IMR-90 (cell line): Measurements from ENCODE around the gene SLC37A4. TPM values are rescaled to one million over a fixed set of nuclear protein-coding genes. Genes with fewer than 3 reads are reported as not detected.
A peak's percentile ranks its signal among the peaks of the same experiment; 100 is the strongest.

Experiments
- ATAC-seq: fragments of 200-7000 bp; cut with Tn5 transposase; 2 replicates; pipeline ENCODE4 v1.9.1; 2020; ENCODE audit warnings: low read depth, mild to moderate bottlenecking, moderate library complexity
- BruUV-seq: library from RNA; stranded (reverse); fragments of 400-500 nt; replicated peaks from 2 replicates; lab custom pipeline; 2021; lab: Mats Ljungman, UMichigan
- CTCF ChIA-PET: fragments of 300-600 bp; formaldehyde crosslinking; extraction: SDS; loops from one replicate; lab custom pipeline; 2021; ENCODE audit warnings: antibody characterized with exemption; lab: Yijun Ruan, JAX
- POLR2A ChIA-PET: fragments of 300-600 bp; sonication (Branson Sonifier 250); formaldehyde crosslinking; loops from one replicate; lab custom pipeline; 2022; ENCODE audit warnings: antibody characterized with exemption; ENCODE audit not compliant: unreplicated experiment; lab: Charles Lee
- DNase-seq: peaks from one replicate; pipeline ENCODE4 v3.0.0; 2013
- H2AFZ ChIP-seq: replicated peaks from 2 replicates; pipeline ENCODE3; 2013; ENCODE audit warnings: low read length, mild to moderate bottlenecking; ENCODE audit not compliant: poor library complexity
- H2AK5ac ChIP-seq: 2 replicates; pipeline ENCODE4 v1.6.1; 2013; ENCODE audit warnings: low read depth, low read length, inconsistent platforms
- H2AK9ac ChIP-seq: replicated peaks from 2 replicates; pipeline ENCODE3; 2013; ENCODE audit warnings: mild to moderate bottlenecking, low read depth, low read length, moderate library complexity; ENCODE audit not compliant: poor library complexity
- H2BK120ac ChIP-seq: 2 replicates; pipeline ENCODE4 v1.6.1; 2013; ENCODE audit warnings: low read depth, low read length, inconsistent platforms
- H2BK15ac ChIP-seq: 3 replicates; pipeline ENCODE4 v1.6.1; 2013; ENCODE audit warnings: low read depth, low read length, inconsistent platforms
- H2BK20ac ChIP-seq: 2 replicates; pipeline ENCODE4 v1.6.1; 2013; ENCODE audit warnings: low read depth, mild to moderate bottlenecking, inconsistent platforms, low read length, moderate library complexity
- H2BK5ac ChIP-seq: 2 replicates; pipeline ENCODE4 v1.6.1; 2013; ENCODE audit warnings: mild to moderate bottlenecking, low read depth, low read length, inconsistent platforms; ENCODE audit not compliant: poor library complexity, severe bottlenecking
- H3K14ac ChIP-seq: replicated peaks from 2 replicates; pipeline ENCODE4 v1.6.1; 2013; ENCODE audit warnings: low read depth, low read length, inconsistent platforms
- H3K18ac ChIP-seq: 2 replicates; pipeline ENCODE4 v1.6.1; 2013; ENCODE audit warnings: low read depth, low read length, control low read depth
- H3K23ac ChIP-seq: 2 replicates; pipeline ENCODE4 v1.6.1; 2013; ENCODE audit warnings: low read depth, low read length, inconsistent platforms
- H3K27ac ChIP-seq: 2 replicates; pipeline ENCODE4 v1.5.1; 2013; ENCODE audit warnings: mild to moderate bottlenecking, control low read depth, low read length; ENCODE audit not compliant: insufficient read depth
- H3K27me3 ChIP-seq: 2 replicates; pipeline ENCODE4 v1.6.1; 2013; ENCODE audit warnings: low read length; ENCODE audit not compliant: control insufficient read depth, insufficient read depth
- H3K36me3 ChIP-seq: 2 replicates; pipeline ENCODE4 v1.6.1; 2013; ENCODE audit warnings: low read length, mixed read lengths; ENCODE audit not compliant: control insufficient read depth, insufficient read depth
- H3K4ac ChIP-seq: 2 replicates; pipeline ENCODE4 v1.6.1; 2013; ENCODE audit warnings: low read depth, low read length, inconsistent platforms
- H3K4me1 ChIP-seq: 2 replicates; pipeline ENCODE4 v1.6.1; 2013; ENCODE audit warnings: low read length, mixed read lengths; ENCODE audit not compliant: control insufficient read depth, insufficient read depth
- H3K4me2 ChIP-seq: 2 replicates; pipeline ENCODE4 v1.6.1; 2013; ENCODE audit warnings: low read depth, mild to moderate bottlenecking, control low read depth, low read length, moderate library complexity
- H3K4me3 ChIP-seq: 2 replicates; pipeline ENCODE4 v1.5.1; 2013; ENCODE audit warnings: low read depth, mild to moderate bottlenecking, control low read depth, low read length, moderate library complexity; ENCODE audit not compliant: insufficient read depth
- H3K56ac ChIP-seq: 2 replicates; pipeline ENCODE4 v1.6.1; 2013; ENCODE audit warnings: low read length, inconsistent platforms; ENCODE audit not compliant: insufficient read depth; ENCODE audit errors: extremely low read depth
- H3K79me1 ChIP-seq, 2 experiments: 2 replicates each; pipeline ENCODE4 v1.6.1; 2013; ENCODE audit warnings: low read length in 2 of 2, inconsistent platforms in 1 of 2, low read depth in 1 of 2
- H3K9ac ChIP-seq: 2 replicates; pipeline ENCODE4 v1.6.1; 2013; ENCODE audit warnings: low read depth, low read length, control low read depth
- H3K9me1 ChIP-seq: 2 replicates; pipeline ENCODE4 v1.6.1; 2013; ENCODE audit warnings: low read length, inconsistent platforms; ENCODE audit not compliant: insufficient read depth
- H3K9me3 ChIP-seq: 2 replicates; pipeline ENCODE4 v1.6.1; 2013; ENCODE audit warnings: low read length; ENCODE audit not compliant: control insufficient read depth, insufficient read depth
- H4K20me1 ChIP-seq: 2 replicates; pipeline ENCODE4 v1.6.1; 2013; ENCODE audit warnings: low read length, inconsistent platforms; ENCODE audit not compliant: insufficient read depth
- H4K5ac ChIP-seq: 2 replicates; pipeline ENCODE4 v1.6.1; 2013; ENCODE audit warnings: mild to moderate bottlenecking, low read depth, low read length, control low read depth
- H4K8ac ChIP-seq, 2 experiments: 2 replicates each; pipeline ENCODE4 v1.6.1; 2013; ENCODE audit warnings: low read depth in 2 of 2, low read length in 2 of 2, control low read depth in 1 of 2, inconsistent platforms in 1 of 2
- H4K91ac ChIP-seq: 2 replicates; pipeline ENCODE4 v1.6.1; 2013; ENCODE audit warnings: low read depth, low read length, inconsistent platforms; ENCODE audit not compliant: insufficient read depth
- CEBPB ChIP-seq: IDR thresholded peaks from 2 replicates; pipeline ENCODE4 v1.6.1; 2012; ENCODE audit warnings: low read depth, low read length, improper control_type of control experiment
- CHD1 ChIP-seq: IDR thresholded peaks from 2 replicates; pipeline ENCODE4 v1.6.1; 2012; ENCODE audit warnings: low read depth, low read length, improper control_type of control experiment
- FOS ChIP-seq: fragments of 150-350 bp; IDR thresholded peaks from 2 replicates; pipeline ENCODE4 v1.6.1; 2016; ENCODE audit warnings: low read depth, low read length
- MAFK ChIP-seq: IDR thresholded peaks from 2 replicates; pipeline ENCODE4 v1.6.1; 2012; ENCODE audit warnings: low read depth, low read length, improper control_type of control experiment
- MAZ ChIP-seq: IDR thresholded peaks from 2 replicates; pipeline ENCODE4 v1.6.1; 2012; ENCODE audit warnings: low read depth, mild to moderate bottlenecking, low read length, improper control_type of control experiment, moderate library complexity, borderline replicate concordance
- MXI1 ChIP-seq: IDR thresholded peaks from 2 replicates; pipeline ENCODE4 v1.6.1; 2012; ENCODE audit warnings: low read depth, mild to moderate bottlenecking, low read length, moderate library complexity, borderline replicate concordance
- NFE2L2 ChIP-seq: fragments of 150-350 bp; IDR thresholded peaks from 2 replicates; pipeline ENCODE4 v1.6.1; 2016; ENCODE audit warnings: low read depth, mild to moderate bottlenecking, low read length
- POLR2A ChIP-seq: IDR thresholded peaks from 2 replicates; pipeline ENCODE4 v1.6.1; 2012; ENCODE audit warnings: mild to moderate bottlenecking, low read depth, low read length
- RFX5 ChIP-seq: IDR thresholded peaks from 2 replicates; pipeline ENCODE4 v1.8.0; 2012; ENCODE audit warnings: low read depth, mild to moderate bottlenecking, low read length, moderate library complexity
- WGBS, 2 experiments: methylation state at CpG; one replicate each; pipeline versions ENCODE4 v1.1.5 to v1.1.7; 2013; ENCODE audit warnings: missing lambda C conversion rate in 2 of 2; ENCODE audit not compliant: insufficient read length in 1 of 2; ENCODE audit errors: extremely low coverage in 2 of 2; 5-methylcytosine and 5-hydroxymethylcytosine counted together
- dilution Hi-C: fragments of 300-500 bp; cut with HindIII; formaldehyde crosslinking; loops from one replicate; pipeline ENCODE4 v1.14.3; 2018; ENCODE audit warnings: low sequenced_read_pairs; ENCODE audit not compliant: unreplicated experiment
- in situ Hi-C: fragments of 300-500 bp; cut with MboI; formaldehyde crosslinking; loops from 3 replicates; pipeline ENCODE4 v1.14.3; 2019; ENCODE audit warnings: low sequenced_read_pairs, inconsistent platforms, mixed read lengths
- intact Hi-C: fragments of 100-400 bp; cut with micrococcal nuclease; formaldehyde crosslinking; loops from 2 replicates; pipeline ENCODE4 v1.10.0; 2022
- polyA plus RNA-seq, 3 experiments: library from polyadenylated mRNA; depleted of rRNA; stranded (reverse); fragments of >200 nt; gene quantifications; 2 replicates each; pipeline ENCODE4 v1.2.3, GENCODE V29; 2012; ENCODE audit warnings: low replicate concordance in 1 of 3
- total RNA-seq: library from RNA; depleted of rRNA; stranded (reverse); fragments of >200 nt; gene quantifications from 2 replicates; pipeline ENCODE4 v1.2.3, GENCODE V29; 2012
- TF ChIP-seq, protein P1 (sequence below): conservative IDR thresholded peaks from 2 replicates; pipeline ENCODE4 v1.5.1; 2012; ENCODE audit warnings: mild to moderate bottlenecking, low read depth, low read length, improper control_type of control experiment

Gene SLC37A4
- total and polyA plus RNA-seq, 2 of the 4 experiments (the other 2 are of a cell fraction) = 7.5 to 14.3 TPM

DNA sequence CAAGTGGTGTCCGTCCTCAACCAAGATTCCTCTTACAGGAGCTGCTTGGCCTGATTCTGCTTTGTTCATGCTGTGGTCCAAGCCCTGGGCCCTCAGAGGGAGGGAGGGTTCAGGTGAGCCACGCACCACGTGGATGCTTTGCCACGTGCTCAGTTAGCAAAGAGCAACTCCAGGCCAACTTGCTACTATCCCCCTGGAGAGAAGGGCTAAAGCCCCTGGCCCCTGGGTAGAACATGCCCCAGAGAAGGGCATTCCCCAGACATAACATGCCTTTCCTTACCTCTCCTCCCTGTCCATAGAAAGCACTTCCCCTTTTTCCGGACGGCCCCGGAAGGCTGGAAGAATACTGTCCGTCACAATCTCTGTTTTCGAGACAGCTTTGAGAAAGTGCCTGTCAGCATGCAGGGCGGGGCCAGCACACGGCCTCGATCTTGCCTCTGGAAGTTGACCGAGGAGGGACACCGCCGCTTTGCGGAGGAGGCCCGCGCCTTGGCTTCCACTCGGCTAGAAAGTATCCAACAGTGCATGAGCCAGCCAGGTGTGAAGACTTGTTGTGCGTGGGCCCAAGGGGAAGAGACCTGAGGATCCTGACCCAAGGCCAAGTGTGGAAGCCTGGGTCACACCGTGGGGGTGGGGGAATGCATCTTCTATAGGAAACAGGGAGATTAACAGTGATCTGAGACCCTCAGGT is 50.3 kb downstream of the SLC37A4 start:
- no peaks in the 10 kb centered on the region for H4K20me1 ChIP-seq
- H3K4me2 ChIP-seq = no peak overlapping the region
- no peak overlapping the region for H3K14ac ChIP-seq
- in situ Hi-C loops (no loop called here), intact Hi-C loops (no loop called here), dilution Hi-C loops (no loop called here)
- H3K56ac ChIP-seq = no peak overlapping the region
- H4K91ac ChIP-seq = no peak overlapping the region
- H3K23ac ChIP-seq = no peak overlapping the region
- DNase-seq = no peak
- H2BK5ac ChIP-seq = no peak overlapping the region
- WGBS, 2 experiments = 20% methylated on average over 2 of the region's 21 CpGs; no CpG with 5 or more reads in 1 of the 2 experiments
- ATAC-seq = peak; percentile 46
- no peaks in the 10 kb centered on the region for H3K4me1 ChIP-seq
- POLR2A ChIA-PET = no interaction called here
- TF ChIP-seq MXI1 = no peak
- TF ChIP-seq, protein P1, sequence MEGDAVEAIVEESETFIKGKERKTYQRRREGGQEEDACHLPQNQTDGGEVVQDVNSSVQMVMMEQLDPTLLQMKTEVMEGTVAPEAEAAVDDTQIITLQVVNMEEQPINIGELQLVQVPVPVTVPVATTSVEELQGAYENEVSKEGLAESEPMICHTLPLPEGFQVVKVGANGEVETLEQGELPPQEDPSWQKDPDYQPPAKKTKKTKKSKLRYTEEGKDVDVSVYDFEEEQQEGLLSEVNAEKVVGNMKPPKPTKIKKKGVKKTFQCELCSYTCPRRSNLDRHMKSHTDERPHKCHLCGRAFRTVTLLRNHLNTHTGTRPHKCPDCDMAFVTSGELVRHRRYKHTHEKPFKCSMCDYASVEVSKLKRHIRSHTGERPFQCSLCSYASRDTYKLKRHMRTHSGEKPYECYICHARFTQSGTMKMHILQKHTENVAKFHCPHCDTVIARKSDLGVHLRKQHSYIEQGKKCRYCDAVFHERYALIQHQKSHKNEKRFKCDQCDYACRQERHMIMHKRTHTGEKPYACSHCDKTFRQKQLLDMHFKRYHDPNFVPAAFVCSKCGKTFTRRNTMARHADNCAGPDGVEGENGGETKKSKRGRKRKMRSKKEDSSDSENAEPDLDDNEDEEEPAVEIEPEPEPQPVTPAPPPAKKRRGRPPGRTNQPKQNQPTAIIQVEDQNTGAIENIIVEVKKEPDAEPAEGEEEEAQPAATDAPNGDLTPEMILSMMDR = no peak
- TF ChIP-seq NFE2L2 = no peak
- TF ChIP-seq MAFK = no peak
- TF ChIP-seq RFX5 = no peak
- no peak for TF ChIP-seq POLR2A
- no peak for TF ChIP-seq MAZ
- TF ChIP-seq CEBPB = no peak
- no peak for TF ChIP-seq FOS
- TF ChIP-seq CHD1 = no peak
- no peak overlapping the region for H4K8ac ChIP-seq
- CTCF ChIA-PET = no interaction called here
- BruUV-seq = no TSS peak
- H3K79me1 ChIP-seq = no peaks in the 10 kb centered on the region
- no peak overlapping the region for H4K5ac ChIP-seq
- no peak overlapping the region for H3K9ac ChIP-seq
- no peak overlapping the region for H2AK5ac ChIP-seq
- H2BK120ac ChIP-seq = no peak overlapping the region
- no peak overlapping the region for H2BK20ac ChIP-seq
- no peak overlapping the region for H3K4ac ChIP-seq
- H3K36me3 ChIP-seq = no peaks in the 10 kb centered on the region
- no peak overlapping the region for H2AK9ac ChIP-seq
- peaks cover 26% of the 10 kb centered on the region for H3K27me3 ChIP-seq
- H3K4me3 ChIP-seq = no peak overlapping the region
- H3K27ac ChIP-seq = no peak overlapping the region
- H3K18ac ChIP-seq = no peak overlapping the region
- no peak overlapping the region for H2BK15ac ChIP-seq
- no peaks in the 10 kb centered on the region; the same call in 1 of the 2 replicates for H3K9me1 ChIP-seq
- peak overlapping the region; percentile 74 for H2AFZ ChIP-seq
- no peaks in the 10 kb centered on the region for H3K9me3 ChIP-seq
